Activated CD4-positive, alpha-beta T cell treated with anti-CD3 and anti-CD28 coated beads for 24 hours (primary cell): Measurements from ENCODE around the gene TRIM40.

ENCODE experiments used
- DNase-seq, 2 donors: peaks; one replicate each; pipeline ENCODE4 v3.0.0-alpha.2; 2020; ENCODE audit warnings: low read depth in 2 of 2

The TRIM40 gene

DNA sequence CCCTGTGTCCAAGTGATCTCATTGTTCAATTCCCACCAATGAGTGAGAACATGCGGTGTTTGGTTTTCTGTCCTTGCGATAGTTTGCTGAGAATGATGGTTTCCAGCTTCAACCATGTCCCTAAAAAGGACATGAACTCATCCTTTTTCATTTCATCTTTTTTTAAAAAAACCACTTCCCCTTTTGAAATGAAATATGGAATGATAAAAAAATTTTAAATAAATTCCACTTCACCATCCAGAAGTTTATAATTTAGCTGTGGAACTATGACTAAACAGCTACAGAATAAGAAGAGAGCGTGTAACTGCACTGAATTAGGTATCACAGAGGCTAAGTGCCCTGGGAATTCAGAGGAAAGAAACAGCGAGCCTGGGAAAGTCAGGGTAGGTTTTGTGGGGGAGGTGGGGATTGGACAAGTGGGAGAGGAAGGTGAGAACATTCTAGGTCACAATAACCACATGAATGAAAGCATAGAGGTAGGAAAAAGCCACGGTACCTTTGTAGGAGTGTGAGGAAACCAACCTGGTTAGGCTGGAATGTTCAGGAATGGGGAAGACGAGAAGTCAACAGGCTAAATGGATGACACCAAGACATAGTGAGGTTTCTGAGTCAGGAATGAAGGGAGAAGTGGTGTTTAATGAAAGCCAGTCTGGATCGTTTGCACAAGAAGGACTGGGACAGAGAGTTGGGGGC, 14.1 kb downstream of the TRIM40 start:
- no peak for DNase-seq

GRCh38 chr6:30150671-30151395, 14.9 kb downstream of the TRIM40 start:
- DNase-seq: no peak

DNA sequence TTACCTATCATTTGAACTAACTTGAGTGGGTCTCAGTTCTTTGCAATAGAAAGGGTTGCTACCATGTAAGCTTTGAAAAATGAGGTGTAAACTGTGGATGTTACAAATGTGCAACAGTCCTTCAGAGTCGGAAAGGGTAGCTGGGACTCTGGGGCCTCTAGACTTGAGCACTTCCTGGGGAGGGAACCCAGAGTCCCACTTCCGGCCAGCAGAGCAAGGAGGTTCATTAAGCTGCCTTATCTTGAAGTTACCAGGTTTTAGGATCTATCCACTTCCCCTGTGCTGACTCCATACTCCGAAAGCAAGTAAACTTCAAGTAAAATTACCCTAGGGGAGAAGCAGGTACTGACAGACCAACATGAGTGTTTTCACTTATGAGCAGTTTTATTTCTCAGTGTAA, 15.6 kb downstream of the TRIM40 start:
- DNase-seq: no peak

GRCh38 chr6:30152016-30152673, 16.2 kb downstream of the TRIM40 start:
- DNase-seq: no peak

DNA sequence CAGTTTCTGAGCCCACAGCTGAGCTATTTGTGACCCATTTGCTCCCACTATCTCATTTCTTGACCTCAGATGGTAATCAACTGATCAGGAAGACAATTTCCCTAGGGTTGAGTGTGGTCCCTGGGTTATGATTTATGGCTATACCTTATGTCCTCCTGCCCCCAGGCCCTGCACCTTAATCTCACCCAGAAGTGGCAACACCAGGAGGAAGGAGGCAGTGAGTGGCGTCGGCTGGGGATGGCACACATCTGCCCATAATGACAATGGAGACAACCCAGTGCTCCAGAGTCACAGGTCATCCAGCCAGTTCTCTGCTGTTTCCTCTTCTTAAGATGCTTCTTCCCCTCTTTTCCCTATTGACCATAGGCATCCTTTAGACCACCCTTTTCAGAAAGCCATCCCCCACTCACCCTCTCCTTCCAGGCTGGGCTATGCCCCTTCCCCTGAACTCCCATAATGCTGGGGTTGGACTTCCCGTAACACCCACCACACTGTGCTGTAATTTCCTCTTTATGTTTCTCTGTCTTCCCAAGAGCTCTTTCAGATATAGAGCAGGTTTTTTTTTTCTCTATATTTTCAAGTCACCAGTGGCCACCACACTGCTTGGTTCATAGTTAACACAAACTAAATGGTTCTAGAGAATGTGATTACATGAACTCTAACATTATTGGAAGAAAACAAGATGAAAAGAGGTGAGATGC, 17.1 kb downstream of the TRIM40 start:
- DNase-seq: no peak

DNA sequence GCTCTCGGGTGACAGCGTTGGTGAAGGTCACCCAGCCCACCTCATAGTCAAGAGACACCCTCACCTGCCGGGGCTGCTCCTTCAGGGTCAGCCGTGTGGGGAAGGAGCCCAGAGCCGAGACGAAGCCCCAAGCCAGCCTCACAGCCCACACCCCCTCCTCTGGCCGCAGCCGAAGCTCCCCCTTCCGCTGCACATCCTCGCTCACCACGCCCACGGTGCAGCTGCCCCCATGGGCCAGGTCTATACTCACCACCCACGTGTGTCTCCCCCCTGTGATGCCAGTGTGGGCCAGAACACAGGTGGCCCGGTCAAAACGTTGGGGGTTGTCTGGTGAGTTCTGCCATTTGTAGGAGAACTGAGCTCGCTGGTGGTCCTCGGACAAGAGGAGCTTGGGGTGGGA, 18.1 kb downstream of the TRIM40 start:
- DNase-seq: no peak

GRCh38 chr6:30154709-30155519, 19.0 kb downstream of the TRIM40 start:
- no peak for DNase-seq

- DNase-seq: no peak
Measured at GRCh38 chr6:30155520-30156261, 19.8 kb downstream of the TRIM40 start.

- DNase-seq: no peak
Measured at GRCh38 chr6:30156262-30156599, 20.3 kb downstream of the TRIM40 start.

GRCh38 chr6:30156774-30157173, 20.8 kb downstream of the TRIM40 start:
- DNase-seq: no peak

GRCh38 chr6:30157581-30157980, 21.6 kb downstream of the TRIM40 start:
- no peak for DNase-seq

DNA sequence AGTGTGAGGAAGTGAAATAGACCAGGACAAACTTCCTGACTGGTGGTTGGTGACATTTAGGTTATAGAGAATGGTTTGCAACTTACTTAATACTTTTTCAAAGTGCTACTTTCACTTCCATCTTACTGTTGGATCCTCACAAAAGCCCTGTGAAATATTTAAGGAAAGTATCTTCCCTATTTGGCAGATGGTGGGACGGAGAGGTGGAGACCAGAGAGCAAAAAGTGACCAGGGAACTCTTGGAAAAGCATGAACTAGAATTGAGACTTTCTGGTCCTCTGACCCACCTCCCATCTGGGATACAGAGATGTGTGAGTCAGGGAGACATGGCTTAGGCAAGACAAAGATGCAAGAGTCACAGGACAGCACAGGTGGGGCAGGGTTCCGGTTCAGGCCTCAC, 22.1 kb downstream of the TRIM40 start:
- DNase-seq: no peak

DNA sequence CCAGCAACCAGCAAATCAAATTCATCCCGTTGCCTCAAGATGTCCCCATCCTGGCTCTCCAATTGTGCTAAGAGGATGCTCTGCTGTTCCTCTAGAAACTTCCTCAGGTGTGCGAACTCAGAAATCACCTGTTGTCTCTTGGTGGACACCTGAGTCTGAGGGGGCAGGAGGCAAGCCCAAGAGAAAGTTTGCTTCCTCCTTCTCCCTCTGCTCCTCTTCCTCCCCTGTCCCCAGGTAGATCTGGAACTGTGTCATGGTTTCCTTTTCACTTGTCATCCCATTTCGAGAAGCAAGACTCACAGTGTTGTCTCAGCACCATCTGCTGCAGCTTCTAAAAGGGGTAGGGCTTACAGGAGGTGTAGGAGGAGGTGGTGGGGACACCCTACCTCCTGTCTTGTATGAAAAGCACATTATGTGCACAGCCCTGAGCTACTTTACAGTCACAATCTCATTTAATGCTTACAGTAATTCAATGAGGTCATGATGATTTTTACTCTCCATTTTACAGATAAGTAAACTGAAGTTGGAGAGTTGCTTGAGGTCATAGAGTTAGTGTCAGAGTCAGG, 22.6 kb downstream of the TRIM40 start:
- no peak for DNase-seq

DNA sequence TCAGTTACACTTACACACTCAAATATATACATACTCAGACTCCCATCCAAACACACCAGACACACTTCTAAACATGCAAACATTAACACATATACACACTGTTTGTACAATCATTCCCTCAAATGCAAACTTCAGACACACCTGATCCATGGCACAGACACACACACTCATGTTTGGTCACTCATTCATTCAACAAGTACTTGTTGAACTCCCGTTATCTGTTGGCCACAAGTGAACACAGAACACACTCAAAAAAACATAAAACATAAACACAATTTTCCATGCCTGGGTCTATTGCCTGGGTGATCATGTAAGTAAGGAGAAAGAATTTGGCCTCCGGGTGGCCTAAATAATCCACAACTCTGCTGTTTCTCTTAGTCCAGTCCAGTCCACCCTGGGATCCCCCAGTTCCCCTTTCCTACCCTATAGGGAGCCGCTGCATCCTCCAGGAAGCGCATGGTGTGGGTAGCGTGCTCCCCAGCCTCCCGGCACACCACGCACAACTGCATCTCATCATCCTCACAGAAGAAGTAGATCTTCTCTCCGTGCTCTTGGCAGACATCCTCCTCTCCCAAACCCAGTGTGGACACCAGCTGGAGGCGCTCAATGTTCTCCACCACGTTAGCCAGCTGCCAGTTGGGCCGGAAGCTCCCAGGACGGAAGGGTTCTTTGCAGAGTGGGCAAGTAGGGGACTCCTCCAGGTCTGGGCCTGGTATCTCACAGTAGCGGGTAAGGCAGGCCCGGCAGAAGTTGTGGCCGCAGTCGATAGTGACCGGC, 24.3 kb downstream of the TRIM40 start:
- DNase-seq: no peak

GRCh38 chr6:30160785-30161531, 25.0 kb downstream of the TRIM40 start, which contains the start of gene TRIM10:
Gene TRIM10, minus strand, starts transcription at chr6:30161211. Its CDS starts 353 bp downstream, at chr6:30160858.
- DNase-seq: no peak

DNA sequence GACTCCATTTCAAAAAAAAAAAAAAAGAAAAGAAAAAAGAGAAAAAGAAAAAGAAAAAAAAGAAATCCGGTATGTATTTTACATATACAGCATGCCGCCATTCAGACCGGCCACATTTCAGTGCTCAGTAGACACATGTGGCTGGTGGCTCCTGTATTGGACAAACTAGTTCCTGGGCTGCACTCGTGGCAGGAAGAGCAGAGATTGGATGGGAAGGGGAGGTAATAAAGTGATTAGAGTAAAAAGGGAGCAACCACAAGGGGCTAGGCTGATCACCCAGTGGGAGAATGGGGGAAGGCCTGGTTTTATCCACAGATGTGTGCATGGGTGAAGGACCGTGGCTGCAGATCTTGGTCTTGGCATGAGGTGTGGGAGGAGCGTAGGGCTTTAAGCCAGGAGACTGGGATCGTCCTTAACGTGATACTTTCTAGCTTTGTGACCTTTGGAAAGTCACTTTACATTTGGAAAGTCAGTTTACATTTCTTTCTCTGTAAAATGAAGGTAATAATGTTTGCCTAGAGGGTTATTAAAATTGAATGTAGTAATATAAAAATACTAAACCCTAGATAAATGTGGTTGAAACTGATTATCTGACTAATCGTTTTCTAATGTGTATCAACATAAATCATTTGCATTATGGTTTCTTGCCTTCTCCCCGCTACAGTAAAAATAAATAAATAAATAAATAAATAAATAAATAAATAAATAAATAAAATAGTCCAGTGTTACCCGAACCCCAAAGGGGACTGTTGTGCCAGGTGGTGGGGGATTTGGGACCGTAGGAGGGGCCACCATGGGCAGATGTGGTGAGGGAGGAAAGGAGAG, 26.5 kb downstream of the TRIM40 start:
- DNase-seq: no peak

- peak; percentile 33 to 55 for DNase-seq
Measured at GRCh38 chr6:30163090-30163917, 27.4 kb downstream of the TRIM40 start, which contains the start of gene TRIM15. Gene TRIM15, plus strand, starts transcription at chr6:30163546. Its CDS starts 139 bp downstream, at chr6:30163685.
